ENCODE results near the gene CFAP74.

The CFAP74 gene

GRCh38 chr1:1928231-1929101 lies 75.1 kb downstream of the CFAP74 start:
- DNase-seq (ENCODE audit: low spot score), result no peak

DNA sequence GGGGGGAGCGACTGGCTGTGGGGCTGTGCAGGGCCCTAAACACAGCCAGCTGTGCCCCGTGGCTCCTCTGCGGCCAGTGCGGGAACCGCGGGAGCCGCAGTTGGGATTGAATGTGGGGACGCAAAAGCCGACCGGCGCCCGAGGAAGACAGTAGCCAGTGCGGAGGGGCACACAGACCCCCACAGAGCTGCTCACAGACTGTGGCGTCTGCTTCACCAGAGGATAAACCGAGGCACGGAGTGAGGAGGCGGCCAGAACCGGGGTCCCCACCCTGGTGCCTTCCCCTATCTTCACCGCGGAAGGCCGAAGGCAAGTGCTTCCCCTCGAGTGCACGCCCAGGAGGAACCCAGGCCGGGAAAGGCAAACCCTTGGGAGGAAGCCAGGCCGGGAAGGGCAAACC lies 75.8 kb downstream of the CFAP74 start:
- DNase-seq (ENCODE audit: low spot score), result no peak

GRCh38 chr1:1926886-1927660 lies 76.5 kb downstream of the CFAP74 start:
- no peak for DNase-seq (ENCODE audit: low spot score)

DNA sequence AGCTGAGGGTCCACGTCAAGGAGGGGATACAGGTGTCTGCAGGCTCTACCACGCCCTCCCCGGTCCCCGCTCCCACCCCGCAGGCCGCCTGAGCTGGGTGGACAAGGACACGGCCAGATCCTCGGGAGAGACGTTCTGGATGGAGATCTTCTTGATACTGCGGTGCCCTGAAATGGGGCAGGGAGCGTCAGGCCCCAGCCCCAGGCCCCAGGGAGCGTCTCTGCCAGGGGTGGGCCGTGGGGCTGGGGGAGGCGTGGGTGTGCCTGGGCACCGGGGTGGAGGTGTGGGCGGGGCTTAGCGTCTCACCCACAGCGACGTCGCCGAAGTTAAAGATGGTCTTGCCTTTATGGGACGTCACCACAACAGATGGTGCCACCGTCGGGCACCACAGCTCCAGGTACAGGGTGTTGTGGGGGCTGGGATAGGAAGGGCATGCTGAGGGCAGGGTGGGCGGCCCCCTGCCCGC lies 77.2 kb downstream of the CFAP74 start:
- DNase-seq (ENCODE audit: low spot score), result no peak

DNA sequence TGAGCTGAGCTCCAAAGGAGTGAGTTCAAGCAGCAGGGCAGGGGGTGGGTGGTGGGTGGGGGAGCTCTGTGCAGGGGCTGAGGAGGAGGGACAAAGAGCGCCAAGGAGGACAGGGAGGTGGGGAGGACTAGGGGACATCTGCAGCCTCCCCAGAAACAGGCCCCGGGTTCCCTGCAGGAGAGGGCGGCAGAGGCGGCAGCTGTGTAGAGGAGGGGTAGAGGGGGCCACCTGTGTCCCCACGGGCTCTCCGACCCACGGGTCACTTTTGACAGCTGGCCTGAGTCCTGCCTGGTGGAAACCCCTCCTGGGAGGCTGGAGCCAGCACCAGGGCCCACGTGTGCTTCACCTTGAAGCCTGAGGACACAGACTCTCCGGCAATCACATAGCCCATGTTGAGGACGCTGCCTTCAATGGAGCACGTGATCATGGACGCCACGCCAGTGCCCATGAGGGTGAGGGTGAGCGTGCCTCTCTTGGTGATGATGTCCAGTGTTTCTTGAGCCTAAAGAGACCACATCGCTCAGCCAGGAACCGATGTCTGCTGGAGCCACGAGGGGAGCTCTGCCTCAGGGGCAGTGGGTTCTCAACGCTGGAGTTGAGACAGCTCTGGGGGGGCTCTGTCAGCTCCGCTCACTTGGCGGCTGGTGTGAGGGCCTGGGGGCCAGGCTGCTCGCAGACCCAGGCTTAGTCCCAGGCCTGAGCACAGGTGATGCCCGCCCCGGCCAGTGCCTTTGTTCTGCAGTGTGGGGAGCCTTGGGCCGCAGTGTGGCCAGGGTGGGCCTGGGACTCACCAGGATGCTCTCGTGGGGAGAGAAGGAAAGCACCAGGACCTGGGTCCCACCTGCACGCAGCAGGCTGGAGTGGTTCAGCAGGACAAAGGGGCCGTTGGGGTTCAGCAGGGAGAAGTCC lies 77.9 kb downstream of the CFAP74 start:
- DNase-seq (ENCODE audit: low spot score), result no peak

DNA sequence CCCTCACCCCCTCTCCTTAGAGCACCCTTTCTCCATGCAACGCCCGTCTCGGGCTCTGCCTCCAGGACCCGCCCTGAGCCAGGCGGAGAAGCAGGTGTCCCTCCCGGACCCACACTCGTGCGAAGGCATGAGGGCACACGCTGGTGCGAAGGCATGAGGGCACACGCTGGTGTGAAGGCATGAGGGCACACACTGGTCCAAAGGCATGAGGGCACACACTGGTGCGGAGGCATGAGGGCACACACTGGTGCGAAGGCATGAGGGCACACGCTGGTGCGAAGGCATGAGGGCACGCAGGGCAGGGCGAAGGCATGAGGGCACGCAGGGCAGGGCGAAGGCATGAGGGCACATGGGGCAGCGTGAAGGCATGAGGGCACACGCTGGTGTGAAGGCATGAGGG lies 78.7 kb downstream of the CFAP74 start:
- no peak for DNase-seq (ENCODE audit: low spot score)

GRCh38 chr1:1924386-1924785 lies 79.2 kb downstream of the CFAP74 start:
- no peak for DNase-seq (ENCODE audit: low spot score)

- no peak for DNase-seq (ENCODE audit: low spot score)
Measured at GRCh38 chr1:1922956-1923833, 80.4 kb downstream of the CFAP74 start.

GRCh38 chr1:1922702-1922955 lies 81.0 kb downstream of the CFAP74 start:
- DNase-seq (ENCODE audit: low spot score), result no peak

DNA sequence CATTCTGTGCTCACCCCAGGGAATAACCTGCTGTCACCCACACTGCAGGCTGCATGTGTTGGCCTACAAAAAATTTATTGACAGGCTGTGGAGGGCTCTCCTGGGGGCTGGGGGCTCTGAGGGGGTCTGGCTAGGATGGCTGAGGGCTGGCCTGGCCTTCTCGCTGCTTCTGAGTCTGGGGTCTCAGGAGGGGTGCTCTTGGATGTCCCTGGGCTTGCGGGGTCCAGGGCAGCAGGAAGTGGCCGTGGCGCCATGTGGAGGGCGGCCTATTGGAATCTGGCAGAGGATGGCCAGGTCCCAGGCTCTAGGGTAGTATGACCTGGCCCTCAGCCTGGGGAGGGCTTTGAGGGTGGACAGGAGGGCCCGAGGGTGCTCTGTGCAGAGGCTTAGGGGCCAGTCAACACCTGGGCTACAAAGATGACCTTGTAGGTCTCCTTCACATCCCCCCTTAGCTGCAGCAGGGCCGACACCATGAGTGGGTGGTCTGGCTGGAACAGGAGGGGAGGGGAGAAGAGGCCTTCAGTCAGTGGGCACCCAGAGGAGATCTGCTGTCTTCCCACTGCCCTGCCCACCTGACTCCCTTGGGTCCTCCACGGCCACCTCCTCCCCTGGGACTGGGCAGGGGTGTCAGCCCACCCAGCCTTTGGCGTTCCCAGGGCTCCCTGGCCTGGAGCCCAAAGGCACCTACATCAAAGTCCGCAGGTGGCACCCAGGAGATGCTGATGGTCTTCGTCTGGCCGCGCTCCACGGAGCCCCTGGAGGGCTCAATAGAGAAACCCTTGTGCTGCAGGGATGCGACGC lies 81.5 kb downstream of the CFAP74 start:
- no peak for DNase-seq (ENCODE audit: low spot score)

DNA sequence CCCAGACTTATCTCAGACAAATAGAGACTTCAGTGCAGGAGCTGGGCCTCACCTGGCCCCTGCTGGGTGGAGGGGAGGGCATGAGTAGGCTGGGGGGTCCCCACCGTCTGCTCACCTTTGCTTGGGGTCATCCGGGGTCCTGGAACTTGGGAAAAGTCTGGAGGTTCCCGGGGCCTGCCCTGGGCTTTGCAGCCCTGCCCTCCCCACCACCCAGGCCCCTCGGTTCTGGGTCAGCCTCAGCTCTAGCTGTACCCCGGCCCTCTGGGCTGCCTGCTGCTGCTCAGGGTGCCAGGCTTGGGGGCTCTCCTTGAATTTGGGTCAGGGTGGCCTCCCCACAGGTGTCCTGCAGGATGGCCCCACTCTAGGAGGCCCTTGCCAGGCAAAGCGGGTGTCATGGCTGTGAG lies 82.1 kb downstream of the CFAP74 start:
- DNase-seq (ENCODE audit: low spot score), result no peak

DNA sequence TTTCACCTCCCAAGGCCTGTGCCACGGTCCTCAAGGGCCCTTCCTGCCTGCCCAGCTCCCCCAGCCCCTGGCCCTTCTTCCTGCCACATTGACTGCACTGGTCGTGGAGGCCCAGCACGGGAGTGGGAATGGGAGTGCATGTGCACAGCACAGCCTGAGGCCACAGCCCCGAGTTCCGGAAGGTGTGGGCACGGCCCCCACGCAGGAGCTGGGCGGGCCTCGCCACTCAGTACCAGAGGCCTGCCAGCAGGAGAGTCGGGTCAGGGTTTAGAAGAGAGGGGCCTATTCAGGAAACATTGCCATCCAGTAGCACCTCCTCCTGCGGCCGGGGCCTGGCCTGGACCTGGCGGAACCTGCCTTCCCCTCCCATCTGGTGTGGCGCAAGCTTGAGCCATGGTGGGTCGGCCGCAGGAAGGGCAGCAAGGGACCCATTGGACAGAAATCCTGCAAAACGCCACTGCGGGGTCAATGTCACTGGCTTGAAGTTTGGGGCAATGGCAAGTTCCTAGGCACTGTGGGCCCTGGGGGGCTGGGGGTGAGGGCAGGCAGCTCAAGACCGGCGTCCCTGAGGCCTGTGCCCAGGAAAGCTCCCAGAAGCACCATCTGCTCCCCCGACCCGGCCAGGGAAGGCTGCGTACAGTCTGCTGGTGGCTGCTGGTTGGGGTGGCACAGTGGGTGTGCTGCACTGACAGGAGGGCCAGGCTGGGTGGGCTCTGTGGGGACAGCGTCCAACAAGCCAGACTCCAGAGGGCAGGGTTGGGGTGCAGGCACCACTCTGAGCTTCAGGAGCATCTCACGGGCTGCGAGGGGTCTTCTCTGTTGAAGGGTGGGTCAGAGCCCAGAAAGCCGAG lies 82.8 kb downstream of the CFAP74 start:
- no peak for DNase-seq (ENCODE audit: low spot score)

DNA sequence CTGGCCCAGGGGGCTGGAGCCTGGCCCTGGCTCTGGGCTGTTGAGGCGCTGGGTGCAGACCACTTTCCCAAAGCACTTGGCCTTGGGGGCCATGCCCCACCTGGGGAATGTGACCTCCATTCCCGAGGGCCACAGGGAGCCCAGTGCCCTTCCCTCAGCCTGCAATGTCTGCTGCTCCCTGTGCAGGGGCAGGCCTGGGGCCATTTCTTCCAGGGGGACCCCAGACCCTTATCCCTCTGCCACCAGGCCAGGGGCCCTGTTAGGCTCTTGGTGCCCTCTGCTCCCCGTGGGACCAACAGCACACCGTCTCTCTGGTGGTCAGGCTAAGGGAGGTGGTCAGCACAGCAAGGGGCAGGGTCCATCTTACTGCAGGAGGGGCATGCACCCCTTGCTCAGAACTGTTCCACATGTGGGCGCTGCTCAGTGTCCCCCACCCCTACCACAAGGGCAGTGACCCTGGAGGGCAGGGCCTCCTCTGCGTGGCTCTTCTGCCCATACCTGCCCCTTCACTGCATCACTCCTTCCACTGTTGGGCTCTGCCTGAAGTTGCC lies 83.5 kb downstream of the CFAP74 start:
- DNase-seq (ENCODE audit: low spot score), result no peak

DNA sequence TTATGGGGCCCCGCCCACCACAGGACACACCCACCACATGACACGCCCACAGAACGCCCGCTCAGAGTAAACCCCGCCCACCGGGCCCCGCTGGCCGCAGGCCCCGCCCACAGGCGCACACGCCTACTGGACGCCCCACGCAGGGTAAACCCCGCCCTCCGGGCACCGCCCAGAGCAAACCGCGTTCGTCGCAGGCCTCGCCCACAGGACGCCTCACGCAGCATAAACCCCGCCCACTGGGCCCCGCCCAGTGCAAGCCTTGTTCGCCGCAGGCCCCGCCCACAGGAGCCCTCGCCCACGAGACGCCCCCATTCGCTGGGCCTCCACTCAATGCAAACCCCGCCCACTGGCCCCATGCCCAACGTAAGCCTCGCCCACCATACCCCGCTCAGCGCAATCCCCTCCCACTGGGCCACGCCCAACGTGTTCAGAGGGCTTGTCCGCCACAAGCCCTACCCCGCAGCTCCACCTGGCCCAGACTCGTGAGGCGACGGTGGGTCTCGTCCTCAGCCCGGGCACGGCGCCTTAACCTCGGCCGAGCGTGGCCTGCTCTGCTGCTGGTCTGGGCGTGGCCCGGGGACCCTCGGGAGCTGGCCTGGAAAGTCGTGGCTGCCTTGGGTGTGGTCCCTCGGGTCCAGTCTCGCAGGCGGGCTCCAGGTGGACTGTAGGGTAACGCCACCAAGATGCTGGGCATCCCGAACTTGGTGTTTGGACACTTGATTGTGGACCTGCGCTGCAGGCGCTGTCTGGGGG lies 84.1 kb downstream of the CFAP74 start:
- peak; percentile 100 for DNase-seq (ENCODE audit: low spot score)

DNA sequence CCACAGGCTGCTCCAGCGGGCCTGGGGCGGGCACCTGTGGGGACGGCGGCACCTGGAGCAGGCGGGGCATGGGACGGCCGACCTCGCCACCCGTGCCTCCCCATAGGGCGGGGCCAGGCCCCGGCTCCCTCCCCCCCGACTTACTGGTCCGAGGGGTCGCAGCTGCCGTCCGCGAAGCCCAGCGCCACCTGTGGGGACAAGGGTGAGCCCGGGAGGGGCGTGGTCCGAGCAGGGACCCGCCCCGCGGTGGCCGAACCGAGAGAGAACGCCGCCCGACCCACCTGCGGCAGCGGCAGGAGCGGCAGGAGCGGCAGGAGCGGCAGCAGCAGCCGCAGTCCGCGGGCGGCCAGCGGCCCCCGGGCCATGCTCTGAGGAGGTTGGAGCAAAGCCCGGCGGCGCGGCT lies 84.7 kb downstream of the CFAP74 start, which contains the start of gene TMEM52:
TSS of gene TMEM52 (minus strand) at position 379 of the 403 bp plus-strand sequence. CDS start at position 365, 14 bp downstream.
- no peak for DNase-seq (ENCODE audit: low spot score)

DNA sequence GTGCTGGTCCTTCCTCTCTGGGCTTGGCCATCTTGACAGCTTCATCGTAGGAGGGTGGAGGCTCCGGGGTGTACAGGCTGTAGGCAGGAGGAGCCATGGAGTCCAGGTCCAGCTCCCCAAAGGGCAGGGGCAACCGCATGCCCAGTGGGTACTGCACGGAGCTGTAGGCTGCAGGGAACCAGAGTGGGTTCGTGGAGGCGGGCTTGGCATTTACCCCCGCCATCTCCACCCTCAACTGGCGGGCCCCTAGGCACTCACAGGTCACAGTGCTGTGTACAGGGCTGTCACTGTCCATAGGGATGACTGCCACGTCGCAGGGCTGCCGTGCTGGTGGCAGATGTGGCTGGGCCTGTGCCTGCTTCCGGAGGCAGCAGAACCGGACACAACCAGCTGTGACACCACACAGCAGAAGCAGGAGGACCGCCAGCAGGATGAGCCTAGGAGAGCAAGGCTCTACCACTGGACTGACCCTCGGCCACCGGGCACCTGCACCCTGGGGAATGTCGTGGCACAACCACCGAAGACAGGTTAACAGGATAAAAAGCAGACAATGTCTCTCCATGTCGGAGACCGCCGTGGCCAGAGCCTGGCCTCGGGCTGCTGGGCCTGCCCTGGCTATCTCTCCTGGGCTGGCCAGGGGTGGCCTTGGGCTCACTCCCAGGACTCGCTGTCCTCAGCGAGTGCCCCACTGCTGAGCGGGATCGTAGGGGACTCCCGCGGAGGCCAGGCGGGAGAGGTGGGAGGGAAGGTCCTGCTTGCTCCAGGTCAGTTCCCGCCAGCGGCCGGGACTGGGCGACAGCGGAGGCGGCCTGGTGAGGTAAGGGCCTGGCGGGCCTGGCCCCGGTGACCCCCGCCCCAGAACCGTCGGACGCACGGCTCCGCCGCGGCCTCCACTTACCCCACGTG lies 85.3 kb downstream of the CFAP74 start:
- no peak for DNase-seq (ENCODE audit: low spot score)

- DNase-seq (ENCODE audit: low spot score), result no peak
Measured at GRCh38 chr1:1917304-1917976, 86.1 kb downstream of the CFAP74 start.
